Type B pancreatic cell (in vitro differentiated cells): ENCODE results near the gene MORF4L1. TPM values are rescaled to one million over a fixed set of nuclear protein-coding genes. Genes with fewer than 3 reads are reported as not detected.
A peak's percentile ranks its signal among the peaks of the same experiment; 100 is the strongest.

Experiments used
- DNase-seq: peaks from one replicate; pipeline ENCODE4 v3.0.0; 2021; ENCODE audit warnings: mixed read lengths; ENCODE audit not compliant: unreplicated experiment; ENCODE audit errors: extremely low spot score
- H3K27ac Mint-ChIP-seq: 2 replicates; pipeline ENCODE4 v1.8.0; 2021; ENCODE audit warnings: mild to moderate bottlenecking, mixed read lengths
- H3K27me3 Mint-ChIP-seq: 2 replicates; pipeline ENCODE4 v1.8.0; 2021; ENCODE audit warnings: mixed read lengths
- H3K36me3 Mint-ChIP-seq: 2 replicates; pipeline ENCODE4 v1.8.0; 2021; ENCODE audit warnings: mixed read lengths
- H3K4me1 Mint-ChIP-seq: one replicate; pipeline ENCODE4 v1.8.0; 2021; ENCODE audit warnings: mixed read lengths; ENCODE audit not compliant: unreplicated experiment
- H3K4me3 Mint-ChIP-seq: 2 replicates; pipeline ENCODE4 v1.8.0; 2021; ENCODE audit warnings: mild to moderate bottlenecking, mixed read lengths
- H3K9me3 Mint-ChIP-seq: 2 replicates; pipeline ENCODE4 v1.8.0; 2021; ENCODE audit warnings: mixed read lengths
- CTCF ChIP-seq: fragments of 200-600 bp; sonication (generic); conservative IDR thresholded peaks from 2 replicates; pipeline ENCODE4 v1.5.0; 2021; ENCODE audit warnings: antibody characterized with exemption, mild to moderate bottlenecking
- total RNA-seq: library from RNA; stranded (reverse); gene quantifications from 2 replicates; pipeline ENCODE4 v1.2.1, GENCODE V29; 2021; ENCODE audit warnings: low replicate concordance

Gene MORF4L1
- total RNA-seq, 1 donor from 2014 or later = 372 TPM

- DNase-seq = no peak
- H3K27me3 Mint-ChIP-seq = no peaks in the 10 kb centered on the region
- H3K27ac Mint-ChIP-seq = no peak overlapping the region
- peaks cover 36% of the 10 kb centered on the region for H3K36me3 Mint-ChIP-seq
- peaks cover 19% of the 10 kb centered on the region for H3K4me1 Mint-ChIP-seq
- H3K4me3 Mint-ChIP-seq = no peak overlapping the region
- no peaks in the 10 kb centered on the region for H3K9me3 Mint-ChIP-seq
- no peak for TF ChIP-seq CTCF
Measured at GRCh38 chr15:78916088-78916487, 43.4 kb downstream of the MORF4L1 start.

- Mint-ChIP-seq H3K27me3 (no peaks in the 10 kb centered on the region), H3K4me3 (no peak overlapping the region), H3K36me3 (peaks cover 22% of the 10 kb centered on the region), H3K27ac (no peak overlapping the region), H3K9me3 (no peaks in the 10 kb centered on the region), H3K4me1 (peaks cover 15% of the 10 kb centered on the region)
- no peak for DNase-seq
- TF ChIP-seq CTCF = no peak
Measured at GRCh38 chr15:78917888-78918287, 45.2 kb downstream of the MORF4L1 start.

GRCh38 chr15:78921517-78921916, 48.8 kb downstream of the MORF4L1 start:
- no peak overlapping the region for H3K27ac Mint-ChIP-seq
- peaks cover 6% of the 10 kb centered on the region for H3K4me1 Mint-ChIP-seq
- no peak for TF ChIP-seq CTCF
- H3K9me3 Mint-ChIP-seq = no peaks in the 10 kb centered on the region
- H3K36me3 Mint-ChIP-seq = peaks cover 13% of the 10 kb centered on the region
- H3K4me3 Mint-ChIP-seq = no peak overlapping the region
- no peaks in the 10 kb centered on the region for H3K27me3 Mint-ChIP-seq
- peak; percentile 32 for DNase-seq

GRCh38 chr15:78921940-78922339, 49.2 kb downstream of the MORF4L1 start:
- no peaks in the 10 kb centered on the region for H3K9me3 Mint-ChIP-seq
- H3K4me3 Mint-ChIP-seq = no peak overlapping the region
- H3K4me1 Mint-ChIP-seq = peaks cover 3% of the 10 kb centered on the region
- no peak for TF ChIP-seq CTCF
- no peak overlapping the region for H3K27ac Mint-ChIP-seq
- H3K36me3 Mint-ChIP-seq = peaks cover 13% of the 10 kb centered on the region
- DNase-seq = peak; percentile 53
- no peaks in the 10 kb centered on the region for H3K27me3 Mint-ChIP-seq

- H3K27ac Mint-ChIP-seq = no peak overlapping the region
- H3K27me3 Mint-ChIP-seq = no peaks in the 10 kb centered on the region
- no peak for TF ChIP-seq CTCF
- no peak overlapping the region for H3K4me3 Mint-ChIP-seq
- peaks cover 9% of the 10 kb centered on the region for H3K36me3 Mint-ChIP-seq
- no peaks in the 10 kb centered on the region for H3K4me1 Mint-ChIP-seq
- no peaks in the 10 kb centered on the region for H3K9me3 Mint-ChIP-seq
- DNase-seq = no peak
Measured at GRCh38 chr15:78922527-78922926, 49.8 kb downstream of the MORF4L1 start.

GRCh38 chr15:78923015-78923414, 50.3 kb downstream of the MORF4L1 start:
- no peak overlapping the region for H3K4me3 Mint-ChIP-seq
- peaks cover 7% of the 10 kb centered on the region for H3K36me3 Mint-ChIP-seq
- DNase-seq = no peak
- H3K4me1 Mint-ChIP-seq = no peaks in the 10 kb centered on the region
- no peak for TF ChIP-seq CTCF
- H3K9me3 Mint-ChIP-seq = no peaks in the 10 kb centered on the region
- H3K27me3 Mint-ChIP-seq = no peaks in the 10 kb centered on the region
- H3K27ac Mint-ChIP-seq = no peak overlapping the region
